Mesothelial cell of epicardium (in vitro differentiated cells): ENCODE data around the gene ANO1. TPM values are rescaled to one million over a fixed set of nuclear protein-coding genes. Genes with fewer than 3 reads are reported as not detected.

ENCODE experiments used
- DNase-seq, 2 experiments: peaks; one replicate each; pipeline ENCODE4 v3.0.0; 2021; ENCODE audit warnings: low spot score in 2 of 2; ENCODE audit not compliant: unreplicated experiment in 2 of 2
- H3K27ac Mint-ChIP-seq: 2 replicates; pipeline ENCODE4 v1.8.0; 2021; ENCODE audit warnings: mixed read lengths
- H3K27me3 Mint-ChIP-seq: 2 replicates; pipeline ENCODE4 v1.8.0; 2021; ENCODE audit warnings: low read depth, mixed read lengths
- H3K36me3 Mint-ChIP-seq: 2 replicates; pipeline ENCODE4 v1.8.0; 2021; ENCODE audit warnings: mixed read lengths
- H3K4me1 Mint-ChIP-seq: 2 replicates; pipeline ENCODE4 v1.8.0; 2021; ENCODE audit warnings: mixed read lengths
- H3K4me3 Mint-ChIP-seq: 2 replicates; pipeline ENCODE4 v1.8.0; 2021; ENCODE audit warnings: mild to moderate bottlenecking, moderate library complexity, mixed read lengths
- H3K9me3 Mint-ChIP-seq: 2 replicates; pipeline ENCODE4 v1.8.0; 2021; ENCODE audit warnings: mixed read lengths
- total RNA-seq: library from RNA; stranded (reverse); gene quantifications from 3 replicates; pipeline ENCODE4 v1.2.1, GENCODE V29; 2021
- TF ChIP-seq, protein P1 (sequence below): fragments of 200-600 bp; sonication (generic); IDR thresholded peaks from one replicate; pipeline ENCODE4 v1.5.0; 2021; ENCODE audit warnings: antibody characterized with exemption; ENCODE audit not compliant: unreplicated experiment

Gene ANO1
- total RNA-seq, 1 donor from 2014 or later, result 37.2 TPM

DNA sequence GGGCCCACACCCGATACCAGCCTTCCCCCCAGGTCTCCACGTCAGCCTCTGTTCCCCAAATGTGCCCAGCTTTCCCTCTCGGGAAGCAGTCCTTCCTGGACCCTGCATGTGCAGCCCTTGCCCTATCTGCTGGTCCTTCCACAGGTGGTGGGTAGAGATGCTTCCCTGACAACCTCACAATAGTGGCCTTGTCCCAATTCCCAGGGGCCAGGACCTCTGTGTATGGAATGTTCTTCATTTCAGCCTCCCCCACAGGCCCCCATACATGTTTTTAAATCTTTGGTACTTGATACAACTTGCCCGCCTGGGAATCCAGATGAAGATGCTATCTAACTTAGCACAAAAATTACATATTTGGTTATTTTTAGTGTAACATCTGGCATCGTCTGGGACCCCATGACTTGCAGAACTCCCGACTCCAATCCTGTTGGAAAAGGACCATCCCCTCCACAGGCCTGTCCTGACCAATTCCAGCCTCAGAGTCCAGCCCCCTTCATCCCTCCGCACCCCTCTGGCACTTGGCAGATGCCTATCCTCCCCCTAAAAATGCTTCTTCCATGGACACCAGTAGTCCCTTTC lies 39.5 kb downstream of the ANO1 start:
- Mint-ChIP-seq H3K27me3 (no peaks in the 10 kb centered on the region), H3K27ac (no peak overlapping the region), H3K36me3 (no peaks in the 10 kb centered on the region), H3K9me3 (peaks cover 4% of the 10 kb centered on the region), H3K4me1 (peaks cover 14% of the 10 kb centered on the region), H3K4me3 (no peak overlapping the region)
- TF ChIP-seq, protein P1, sequence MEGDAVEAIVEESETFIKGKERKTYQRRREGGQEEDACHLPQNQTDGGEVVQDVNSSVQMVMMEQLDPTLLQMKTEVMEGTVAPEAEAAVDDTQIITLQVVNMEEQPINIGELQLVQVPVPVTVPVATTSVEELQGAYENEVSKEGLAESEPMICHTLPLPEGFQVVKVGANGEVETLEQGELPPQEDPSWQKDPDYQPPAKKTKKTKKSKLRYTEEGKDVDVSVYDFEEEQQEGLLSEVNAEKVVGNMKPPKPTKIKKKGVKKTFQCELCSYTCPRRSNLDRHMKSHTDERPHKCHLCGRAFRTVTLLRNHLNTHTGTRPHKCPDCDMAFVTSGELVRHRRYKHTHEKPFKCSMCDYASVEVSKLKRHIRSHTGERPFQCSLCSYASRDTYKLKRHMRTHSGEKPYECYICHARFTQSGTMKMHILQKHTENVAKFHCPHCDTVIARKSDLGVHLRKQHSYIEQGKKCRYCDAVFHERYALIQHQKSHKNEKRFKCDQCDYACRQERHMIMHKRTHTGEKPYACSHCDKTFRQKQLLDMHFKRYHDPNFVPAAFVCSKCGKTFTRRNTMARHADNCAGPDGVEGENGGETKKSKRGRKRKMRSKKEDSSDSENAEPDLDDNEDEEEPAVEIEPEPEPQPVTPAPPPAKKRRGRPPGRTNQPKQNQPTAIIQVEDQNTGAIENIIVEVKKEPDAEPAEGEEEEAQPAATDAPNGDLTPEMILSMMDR, result no peak
- no peak for DNase-seq

DNA sequence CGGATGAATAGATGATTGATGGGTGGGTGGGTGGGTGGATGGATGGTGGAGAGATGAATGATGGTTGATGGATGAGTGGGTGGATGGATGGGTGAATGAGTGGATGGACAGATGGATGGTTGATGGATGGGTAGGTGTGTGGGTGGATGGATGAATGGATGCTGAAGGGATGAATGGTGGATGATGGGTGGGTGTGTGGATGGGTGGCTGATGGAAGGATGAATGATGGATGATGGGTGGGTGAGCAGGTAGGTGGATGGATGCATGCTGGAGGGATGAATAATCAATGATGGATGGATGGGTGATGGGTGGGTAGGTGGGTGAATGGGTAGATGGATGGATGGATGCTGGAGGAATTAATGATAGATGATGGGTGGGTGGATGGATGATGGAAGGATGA lies 40.5 kb downstream of the ANO1 start:
- H3K27me3 Mint-ChIP-seq, result no peaks in the 10 kb centered on the region
- DNase-seq, result no peak
- TF ChIP-seq, protein P1, result no peak
- H3K27ac Mint-ChIP-seq, result no peak overlapping the region
- peaks cover 16% of the 10 kb centered on the region for H3K4me1 Mint-ChIP-seq
- peaks cover 4% of the 10 kb centered on the region for H3K9me3 Mint-ChIP-seq
- no peak overlapping the region for H3K4me3 Mint-ChIP-seq
- no peaks in the 10 kb centered on the region for H3K36me3 Mint-ChIP-seq

DNA sequence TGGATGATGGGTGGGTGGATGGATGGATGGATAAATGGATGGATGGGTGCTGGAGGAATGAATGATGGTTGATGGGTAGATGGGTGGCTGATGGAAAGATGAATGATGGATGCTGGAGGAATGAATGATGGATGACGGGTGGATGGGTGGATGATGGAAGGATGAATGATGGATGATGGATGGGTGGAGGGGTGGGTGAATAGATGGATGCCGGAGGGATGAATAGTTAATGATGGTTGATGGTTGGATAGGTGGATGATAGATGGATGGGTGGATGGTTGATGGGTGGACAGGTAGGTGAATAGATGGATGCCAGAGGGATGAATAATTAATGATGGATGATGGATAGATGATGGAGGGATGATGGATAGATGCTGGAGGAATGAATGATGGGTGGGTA lies 41.4 kb downstream of the ANO1 start:
- H3K9me3 Mint-ChIP-seq, result peaks cover 4% of the 10 kb centered on the region
- H3K27ac Mint-ChIP-seq, result no peak overlapping the region
- no peaks in the 10 kb centered on the region for H3K36me3 Mint-ChIP-seq
- TF ChIP-seq, protein P1, result no peak
- DNase-seq, result no peak
- H3K4me3 Mint-ChIP-seq, result no peak overlapping the region
- H3K27me3 Mint-ChIP-seq, result no peaks in the 10 kb centered on the region
- H3K4me1 Mint-ChIP-seq, result peaks cover 16% of the 10 kb centered on the region

DNA sequence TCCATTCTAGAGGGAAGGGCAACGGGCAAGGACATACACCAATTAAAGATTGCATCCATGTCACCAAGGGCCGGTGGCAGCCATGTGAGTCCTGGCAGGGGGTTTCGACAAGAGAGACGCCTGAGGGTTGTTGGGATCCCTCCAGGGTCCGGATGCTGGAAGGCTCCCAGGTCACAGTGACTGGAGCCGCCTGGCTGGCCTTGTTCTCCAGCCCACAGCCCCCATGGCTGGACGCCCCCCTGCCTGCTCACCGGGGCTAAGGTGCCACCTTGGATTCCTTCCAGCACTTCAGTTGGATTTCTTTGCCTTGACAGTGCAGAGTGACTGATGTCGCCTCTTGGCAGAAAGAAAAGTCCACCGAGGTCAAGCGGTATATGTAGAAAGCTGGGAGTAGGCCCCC lies 42.6 kb downstream of the ANO1 start:
- H3K9me3 Mint-ChIP-seq, result peaks cover 4% of the 10 kb centered on the region
- no peak for DNase-seq
- no peaks in the 10 kb centered on the region for H3K27me3 Mint-ChIP-seq
- no peak overlapping the region for H3K27ac Mint-ChIP-seq
- H3K4me1 Mint-ChIP-seq, result peaks cover 16% of the 10 kb centered on the region
- H3K4me3 Mint-ChIP-seq, result no peak overlapping the region
- TF ChIP-seq, protein P1, result no peak
- H3K36me3 Mint-ChIP-seq, result no peaks in the 10 kb centered on the region

DNA sequence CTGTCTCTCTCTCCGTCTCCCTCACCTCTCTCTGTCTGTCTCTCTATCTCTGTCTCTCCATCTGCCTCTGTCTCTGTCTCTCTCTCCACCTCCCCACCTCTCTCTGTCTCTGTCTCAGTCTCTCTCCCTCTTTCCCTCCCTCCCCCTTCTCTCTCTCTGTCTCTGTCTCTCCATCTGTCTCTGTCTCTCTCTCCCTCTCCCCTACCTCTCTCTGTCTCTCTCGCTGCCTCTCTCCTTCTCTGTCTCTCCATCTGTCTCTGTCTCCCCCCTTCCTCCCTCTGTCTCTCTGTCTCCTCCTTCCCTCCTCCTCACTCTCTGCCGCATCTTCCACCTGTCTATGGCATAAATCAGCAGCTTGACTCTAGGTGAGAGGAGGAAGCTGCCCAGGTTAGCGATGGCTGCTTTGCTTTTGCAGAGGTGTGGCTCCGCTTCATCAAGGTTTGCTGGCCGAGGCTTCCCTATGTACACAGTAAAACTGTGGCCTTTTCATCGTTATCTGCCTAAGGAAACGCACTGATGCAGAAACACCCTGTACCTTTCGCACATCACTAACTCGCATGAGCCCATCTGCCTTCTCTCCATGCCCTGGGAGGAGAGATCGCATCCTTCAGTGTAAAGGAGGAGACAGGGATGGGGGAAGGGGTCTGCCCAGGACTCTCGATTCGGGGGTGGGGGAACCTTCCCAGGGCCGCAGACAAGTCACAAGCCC lies 44.5 kb downstream of the ANO1 start:
- H3K27ac Mint-ChIP-seq, result no peak overlapping the region
- TF ChIP-seq, protein P1, result no peak
- H3K27me3 Mint-ChIP-seq, result no peaks in the 10 kb centered on the region
- H3K36me3 Mint-ChIP-seq, result no peaks in the 10 kb centered on the region
- H3K4me3 Mint-ChIP-seq, result no peak overlapping the region
- DNase-seq, result no peak
- H3K9me3 Mint-ChIP-seq, result peaks cover 4% of the 10 kb centered on the region
- H3K4me1 Mint-ChIP-seq, result peaks cover 16% of the 10 kb centered on the region
